GM23338 (cell line): ENCODE measurements around the gene PLXNA2.

ENCODE experiments used
- CREB1 ChIP-seq: fragments of 250-450 bp; sonication (Bioruptor Pico); IDR thresholded peaks from 2 replicates; pipeline ENCODE4 v1.5.0; 2020; ENCODE audit warnings: low read depth, mild to moderate bottlenecking, moderate library complexity
- CTCF ChIP-seq, 2 experiments: fragments of 200-600 bp in 1 of 2; sonication (generic) in 1 of 2; conservative IDR thresholded peaks; 2 replicates each; pipeline versions ENCODE4 v1.5.1 to v1.6.1; 2016 to 2017; ENCODE audit warnings: antibody characterized with exemption in 2 of 2, low read depth in 2 of 2, mild to moderate bottlenecking in 2 of 2, moderate library complexity in 1 of 2
- ETS1 ChIP-seq: IDR thresholded peaks from 2 replicates; pipeline ENCODE4 v1.6.1; 2016; ENCODE audit warnings: antibody characterized with exemption
- EZH2 ChIP-seq: fragments of 200-600 bp; sonication (generic); IDR thresholded peaks from one replicate; pipeline ENCODE4 v1.8.0; 2017; ENCODE audit warnings: antibody characterized with exemption, mild to moderate bottlenecking, low read depth; ENCODE audit not compliant: unreplicated experiment
- EZH2phosphoT487 ChIP-seq: fragments of 200-600 bp; sonication (generic); IDR thresholded peaks from one replicate; pipeline ENCODE4 v1.8.1; 2018; ENCODE audit warnings: antibody characterized with exemption; ENCODE audit not compliant: unreplicated experiment
- JUNB ChIP-seq: IDR thresholded peaks from one replicate; pipeline ENCODE4 v1.6.1; 2016; ENCODE audit warnings: antibody characterized with exemption; ENCODE audit not compliant: unreplicated experiment
- NANOG ChIP-seq: IDR thresholded peaks from 2 replicates; pipeline ENCODE4 v1.6.1; 2016; ENCODE audit warnings: antibody characterized with exemption, borderline replicate concordance
- POLR2AphosphoS5 ChIP-seq: IDR thresholded peaks from 2 replicates; pipeline ENCODE4 v1.6.1; 2016; ENCODE audit warnings: antibody characterized with exemption, low read depth
- REST ChIP-seq: IDR thresholded peaks from one replicate; pipeline ENCODE4 v1.6.1; 2018; ENCODE audit warnings: antibody characterized with exemption; ENCODE audit not compliant: unreplicated experiment
- STAT1 ChIP-seq: IDR thresholded peaks from one replicate; pipeline ENCODE4 v1.6.1; 2016; ENCODE audit warnings: antibody characterized with exemption; ENCODE audit not compliant: unreplicated experiment
- ZNF114 ChIP-seq: fragments of 250-450 bp; sonication (Bioruptor Pico); IDR thresholded peaks from 2 replicates; pipeline ENCODE4 v1.5.0; 2020; ENCODE audit warnings: mild to moderate bottlenecking, moderate library complexity

GRCh38 chr1:208137193-208137592 is 107.0 kb downstream of the PLXNA2 start:
- no peak for TF ChIP-seq CTCF (conservative IDR thresholded peaks at IDR 0.05; ENCODE audit: low read depth in 2 of 2)
- no peak for TF ChIP-seq ZNF114 (CRISPR knock-in tag)
- no peak for TF ChIP-seq POLR2AphosphoS5
- TF ChIP-seq REST, result no peak
- no peak for TF ChIP-seq EZH2
- TF ChIP-seq EZH2phosphoT487, result no peak
- TF ChIP-seq NANOG, result no peak
- TF ChIP-seq ETS1, result no peak
- TF ChIP-seq CREB1 (CRISPR knock-in tag), result no peak
- TF ChIP-seq JUNB, result no peak
- TF ChIP-seq STAT1, result no peak
